GM23338 (cell line): ENCODE data around the gene KSR2.

ENCODE experiments used
- CREB1 ChIP-seq: fragments of 250-450 bp; sonication (Bioruptor Pico); IDR thresholded peaks from 2 replicates; pipeline ENCODE4 v1.5.0; 2020; ENCODE audit warnings: low read depth, mild to moderate bottlenecking, moderate library complexity
- CTCF ChIP-seq, 2 experiments: fragments of 200-600 bp in 1 of 2; sonication (generic) in 1 of 2; conservative IDR thresholded peaks; 2 replicates each; pipeline versions ENCODE4 v1.5.1 to v1.6.1; 2016 to 2017; ENCODE audit warnings: antibody characterized with exemption in 2 of 2, low read depth in 2 of 2, mild to moderate bottlenecking in 2 of 2, moderate library complexity in 1 of 2
- EZH2 ChIP-seq: fragments of 200-600 bp; sonication (generic); IDR thresholded peaks from one replicate; pipeline ENCODE4 v1.8.0; 2017; ENCODE audit warnings: antibody characterized with exemption, mild to moderate bottlenecking, low read depth; ENCODE audit not compliant: unreplicated experiment
- EZH2phosphoT487 ChIP-seq: fragments of 200-600 bp; sonication (generic); IDR thresholded peaks from one replicate; pipeline ENCODE4 v1.8.1; 2018; ENCODE audit warnings: antibody characterized with exemption; ENCODE audit not compliant: unreplicated experiment
- JUNB ChIP-seq: IDR thresholded peaks from one replicate; pipeline ENCODE4 v1.6.1; 2016; ENCODE audit warnings: antibody characterized with exemption; ENCODE audit not compliant: unreplicated experiment
- NANOG ChIP-seq: IDR thresholded peaks from 2 replicates; pipeline ENCODE4 v1.6.1; 2016; ENCODE audit warnings: antibody characterized with exemption, borderline replicate concordance
- POLR2AphosphoS5 ChIP-seq: IDR thresholded peaks from 2 replicates; pipeline ENCODE4 v1.6.1; 2016; ENCODE audit warnings: antibody characterized with exemption, low read depth
- STAT1 ChIP-seq: IDR thresholded peaks from one replicate; pipeline ENCODE4 v1.6.1; 2016; ENCODE audit warnings: antibody characterized with exemption; ENCODE audit not compliant: unreplicated experiment
- ZNF114 ChIP-seq: fragments of 250-450 bp; sonication (Bioruptor Pico); IDR thresholded peaks from 2 replicates; pipeline ENCODE4 v1.5.0; 2020; ENCODE audit warnings: mild to moderate bottlenecking, moderate library complexity
- ZNF331 ChIP-seq: fragments of 250-450 bp; sonication (Bioruptor Pico); IDR thresholded peaks from 2 replicates; pipeline ENCODE4 v1.5.0; 2020; ENCODE audit warnings: low read depth, mild to moderate bottlenecking, moderate library complexity
- TF ChIP-seq, protein P1 (sequence below): IDR thresholded peaks from one replicate; pipeline ENCODE4 v1.6.1; 2018; ENCODE audit warnings: antibody characterized with exemption; ENCODE audit not compliant: unreplicated experiment
- TF ChIP-seq, protein P2 (sequence below): IDR thresholded peaks from 2 replicates; pipeline ENCODE4 v1.6.1; 2016; ENCODE audit warnings: antibody characterized with exemption

DNA sequence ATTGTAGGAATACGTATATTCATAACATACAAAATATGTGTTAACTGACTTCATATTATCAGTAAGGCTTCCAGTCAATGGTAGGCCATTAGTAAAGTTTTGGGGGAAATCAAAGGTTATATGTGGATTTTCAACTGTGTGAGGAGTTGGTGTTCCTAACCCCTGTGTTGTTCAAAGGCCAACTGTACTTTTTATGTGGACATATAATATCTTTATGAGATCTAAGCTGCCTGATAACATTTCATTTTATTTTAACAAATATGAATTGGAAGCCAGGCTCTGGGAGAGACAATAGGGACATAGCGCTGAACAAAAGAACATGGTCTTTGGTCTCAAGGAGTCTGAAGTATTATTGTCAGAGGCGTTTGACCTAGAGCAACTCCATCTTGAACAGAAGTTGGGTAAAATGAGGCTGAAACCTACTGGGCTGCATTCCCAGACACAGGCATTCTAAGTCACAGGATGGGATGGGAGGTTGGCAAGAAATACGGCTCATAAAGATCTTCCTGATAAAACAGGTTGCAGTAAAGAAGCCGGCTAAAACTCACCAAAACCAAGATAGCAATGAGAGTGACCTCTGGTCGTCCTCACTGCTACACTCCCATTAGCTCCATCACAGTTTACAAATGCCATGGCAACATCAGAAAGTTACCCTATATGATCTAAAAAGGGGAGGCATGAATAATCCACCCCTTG lies 147.2 kb downstream of the KSR2 start:
- no peak for TF ChIP-seq POLR2AphosphoS5
- TF ChIP-seq CTCF (conservative IDR thresholded peaks at IDR 0.05; ENCODE audit: low read depth in 2 of 2) = no peak
- no peak for TF ChIP-seq CREB1 (CRISPR knock-in tag)
- no peak for TF ChIP-seq EZH2
- TF ChIP-seq STAT1 = no peak
- TF ChIP-seq, protein P1, sequence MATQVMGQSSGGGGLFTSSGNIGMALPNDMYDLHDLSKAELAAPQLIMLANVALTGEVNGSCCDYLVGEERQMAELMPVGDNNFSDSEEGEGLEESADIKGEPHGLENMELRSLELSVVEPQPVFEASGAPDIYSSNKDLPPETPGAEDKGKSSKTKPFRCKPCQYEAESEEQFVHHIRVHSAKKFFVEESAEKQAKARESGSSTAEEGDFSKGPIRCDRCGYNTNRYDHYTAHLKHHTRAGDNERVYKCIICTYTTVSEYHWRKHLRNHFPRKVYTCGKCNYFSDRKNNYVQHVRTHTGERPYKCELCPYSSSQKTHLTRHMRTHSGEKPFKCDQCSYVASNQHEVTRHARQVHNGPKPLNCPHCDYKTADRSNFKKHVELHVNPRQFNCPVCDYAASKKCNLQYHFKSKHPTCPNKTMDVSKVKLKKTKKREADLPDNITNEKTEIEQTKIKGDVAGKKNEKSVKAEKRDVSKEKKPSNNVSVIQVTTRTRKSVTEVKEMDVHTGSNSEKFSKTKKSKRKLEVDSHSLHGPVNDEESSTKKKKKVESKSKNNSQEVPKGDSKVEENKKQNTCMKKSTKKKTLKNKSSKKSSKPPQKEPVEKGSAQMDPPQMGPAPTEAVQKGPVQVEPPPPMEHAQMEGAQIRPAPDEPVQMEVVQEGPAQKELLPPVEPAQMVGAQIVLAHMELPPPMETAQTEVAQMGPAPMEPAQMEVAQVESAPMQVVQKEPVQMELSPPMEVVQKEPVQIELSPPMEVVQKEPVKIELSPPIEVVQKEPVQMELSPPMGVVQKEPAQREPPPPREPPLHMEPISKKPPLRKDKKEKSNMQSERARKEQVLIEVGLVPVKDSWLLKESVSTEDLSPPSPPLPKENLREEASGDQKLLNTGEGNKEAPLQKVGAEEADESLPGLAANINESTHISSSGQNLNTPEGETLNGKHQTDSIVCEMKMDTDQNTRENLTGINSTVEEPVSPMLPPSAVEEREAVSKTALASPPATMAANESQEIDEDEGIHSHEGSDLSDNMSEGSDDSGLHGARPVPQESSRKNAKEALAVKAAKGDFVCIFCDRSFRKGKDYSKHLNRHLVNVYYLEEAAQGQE = no peak
- no peak for TF ChIP-seq JUNB
- TF ChIP-seq EZH2phosphoT487 = no peak
- no peak for TF ChIP-seq ZNF331 (CRISPR knock-in tag)
- TF ChIP-seq ZNF114 (CRISPR knock-in tag) = no peak
- TF ChIP-seq, protein P2, sequence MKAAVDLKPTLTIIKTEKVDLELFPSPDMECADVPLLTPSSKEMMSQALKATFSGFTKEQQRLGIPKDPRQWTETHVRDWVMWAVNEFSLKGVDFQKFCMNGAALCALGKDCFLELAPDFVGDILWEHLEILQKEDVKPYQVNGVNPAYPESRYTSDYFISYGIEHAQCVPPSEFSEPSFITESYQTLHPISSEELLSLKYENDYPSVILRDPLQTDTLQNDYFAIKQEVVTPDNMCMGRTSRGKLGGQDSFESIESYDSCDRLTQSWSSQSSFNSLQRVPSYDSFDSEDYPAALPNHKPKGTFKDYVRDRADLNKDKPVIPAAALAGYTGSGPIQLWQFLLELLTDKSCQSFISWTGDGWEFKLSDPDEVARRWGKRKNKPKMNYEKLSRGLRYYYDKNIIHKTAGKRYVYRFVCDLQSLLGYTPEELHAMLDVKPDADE = no peak
- no peak for TF ChIP-seq NANOG
